ENCODE results near the gene PHACTR1.

DNA sequence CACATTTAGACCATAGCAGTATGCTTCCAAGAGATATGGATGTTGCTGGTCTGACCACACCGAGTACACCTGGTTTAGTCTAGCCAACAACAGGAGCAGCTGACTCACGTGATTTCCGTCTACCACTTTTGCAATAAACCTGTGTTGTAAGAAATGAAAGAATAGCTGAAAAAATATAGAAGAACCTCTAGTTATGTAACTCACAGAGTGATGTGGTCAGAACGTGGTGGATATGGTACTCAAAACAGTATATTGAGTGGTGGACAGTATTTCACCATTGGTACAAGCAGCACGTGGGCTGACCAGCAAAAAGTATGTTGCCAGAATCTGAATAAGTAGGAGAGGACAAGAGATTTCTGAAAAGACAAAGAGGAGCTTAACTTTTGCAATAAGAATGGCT lies 384.8 kb downstream of the PHACTR1 start:
- no peak for TF ChIP-seq EZH2 (IDR thresholded peaks at IDR 0.05)
- TF ChIP-seq FOXP2 (optimal IDR thresholded peaks at IDR 0.05; ENCODE audit: control extremely low read depth, extremely low read length, insufficient read depth), result no peak

Data from SK-N-MC (cell line).